ENCODE results near the gene LHFPL3. TPM values are rescaled to one million over a fixed set of nuclear protein-coding genes. Genes with fewer than 3 reads are reported as not detected.

Gene LHFPL3
- total and polyA plus RNA-seq, 7 donors: 0.17 to 0.55 (median 0.36) TPM; not detected in 4

DNA sequence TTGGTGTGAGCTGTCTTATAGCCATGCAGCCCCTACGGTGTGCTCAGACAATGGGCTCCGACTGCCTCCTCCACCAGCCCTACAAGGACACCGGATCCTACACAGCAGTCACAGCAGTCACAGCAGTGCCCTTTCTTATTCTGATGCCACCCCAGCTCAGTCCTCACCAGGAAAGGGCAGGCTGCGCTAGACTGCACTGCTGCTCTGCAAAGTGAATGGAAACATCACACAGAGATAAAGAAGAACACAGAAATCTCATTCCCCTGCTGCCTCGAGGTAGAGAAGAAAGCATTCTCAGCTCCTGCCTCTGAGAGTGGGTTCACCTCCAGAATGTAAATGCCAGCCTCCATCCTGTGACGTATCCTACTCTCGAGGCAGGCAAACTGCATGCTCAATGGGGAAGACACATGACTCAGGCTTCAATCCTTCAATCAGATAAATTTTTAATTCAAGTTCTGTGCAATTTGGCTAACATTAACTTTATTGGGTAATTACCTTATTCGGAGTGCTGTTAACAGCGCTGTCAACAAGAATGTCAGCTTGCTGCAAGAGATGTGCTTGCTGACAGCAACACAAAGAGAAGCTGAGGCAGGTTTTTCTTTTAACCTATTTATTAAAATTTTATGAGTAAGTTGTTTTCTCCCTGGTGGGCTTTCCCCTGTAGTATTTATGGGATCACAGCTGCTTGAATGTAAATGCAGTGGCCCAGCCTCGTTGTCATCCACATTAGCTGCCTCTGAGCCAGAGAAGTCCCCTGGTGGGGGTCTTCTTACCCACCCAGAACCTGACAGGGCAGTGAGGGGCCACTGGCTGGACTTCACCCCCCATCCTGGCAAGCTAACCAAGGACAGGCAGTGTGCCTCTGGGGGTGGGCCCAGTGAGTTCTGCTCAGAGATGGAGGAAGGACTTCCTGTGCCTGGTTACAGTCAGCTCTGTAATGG is 444.3 kb downstream of the LHFPL3 start:
- DNase-seq: no peak
- no peaks in the 10 kb centered on the region for H3K36me3 ChIP-seq
- TF ChIP-seq POLR2AphosphoS5 (IDR thresholded peaks at IDR 0.05) (no peak), EP300 (IDR thresholded peaks at IDR 0.05) (no peak), POLR2A (IDR thresholded peaks at IDR 0.05) (no peak)
- TF ChIP-seq, protein P1, sequence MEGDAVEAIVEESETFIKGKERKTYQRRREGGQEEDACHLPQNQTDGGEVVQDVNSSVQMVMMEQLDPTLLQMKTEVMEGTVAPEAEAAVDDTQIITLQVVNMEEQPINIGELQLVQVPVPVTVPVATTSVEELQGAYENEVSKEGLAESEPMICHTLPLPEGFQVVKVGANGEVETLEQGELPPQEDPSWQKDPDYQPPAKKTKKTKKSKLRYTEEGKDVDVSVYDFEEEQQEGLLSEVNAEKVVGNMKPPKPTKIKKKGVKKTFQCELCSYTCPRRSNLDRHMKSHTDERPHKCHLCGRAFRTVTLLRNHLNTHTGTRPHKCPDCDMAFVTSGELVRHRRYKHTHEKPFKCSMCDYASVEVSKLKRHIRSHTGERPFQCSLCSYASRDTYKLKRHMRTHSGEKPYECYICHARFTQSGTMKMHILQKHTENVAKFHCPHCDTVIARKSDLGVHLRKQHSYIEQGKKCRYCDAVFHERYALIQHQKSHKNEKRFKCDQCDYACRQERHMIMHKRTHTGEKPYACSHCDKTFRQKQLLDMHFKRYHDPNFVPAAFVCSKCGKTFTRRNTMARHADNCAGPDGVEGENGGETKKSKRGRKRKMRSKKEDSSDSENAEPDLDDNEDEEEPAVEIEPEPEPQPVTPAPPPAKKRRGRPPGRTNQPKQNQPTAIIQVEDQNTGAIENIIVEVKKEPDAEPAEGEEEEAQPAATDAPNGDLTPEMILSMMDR (IDR thresholded peaks at IDR 0.05): no peak
- 46 to 57% methylated on average over 10 of the region's 10 CpGs for WGBS, 2 donors
- no peak overlapping the region for H3K27ac ChIP-seq
- no peaks in the 10 kb centered on the region for H3K9me3 ChIP-seq
- intact Hi-C loops (cut with DNase I): no loop called here
- H3K4me1 ChIP-seq: no peaks in the 10 kb centered on the region
- H3K27me3 ChIP-seq: no peaks in the 10 kb centered on the region
- H3K4me3 ChIP-seq: no peak overlapping the region

DNA sequence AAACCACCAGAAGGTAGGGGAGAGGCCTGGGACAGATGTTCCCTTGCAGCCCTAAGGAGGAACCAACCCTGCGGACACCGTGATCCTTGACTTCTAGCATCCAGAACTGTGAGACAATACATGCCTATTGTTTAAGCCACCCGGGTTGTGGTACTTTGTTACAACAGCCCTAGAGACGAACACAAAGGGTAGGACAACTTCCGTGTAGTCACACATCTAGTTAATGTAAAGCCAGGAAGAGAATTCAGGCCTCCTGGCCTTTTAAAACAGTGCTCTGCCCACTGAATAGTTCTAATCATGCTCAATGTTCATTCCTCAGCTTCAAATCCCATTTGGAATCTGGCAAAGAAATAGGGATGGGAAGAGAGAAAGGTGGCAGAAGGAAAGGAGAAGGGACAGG is 445.4 kb downstream of the LHFPL3 start:
- no peaks in the 10 kb centered on the region for H3K4me1 ChIP-seq
- TF ChIP-seq EP300 (IDR thresholded peaks at IDR 0.05) (no peak), POLR2A (IDR thresholded peaks at IDR 0.05) (no peak), POLR2AphosphoS5 (IDR thresholded peaks at IDR 0.05) (no peak)
- TF ChIP-seq, protein P1 (IDR thresholded peaks at IDR 0.05): no peak
- no peaks in the 10 kb centered on the region for H3K9me3 ChIP-seq
- no peak overlapping the region for H3K4me3 ChIP-seq
- H3K27ac ChIP-seq: no peak overlapping the region
- no peaks in the 10 kb centered on the region for H3K27me3 ChIP-seq
- no peak for DNase-seq
- intact Hi-C loops (cut with DNase I): no loop called here
- 47 to 83% methylated on average over 5 of the region's 5 CpGs for WGBS, 2 donors
- no peaks in the 10 kb centered on the region for H3K36me3 ChIP-seq

DNA sequence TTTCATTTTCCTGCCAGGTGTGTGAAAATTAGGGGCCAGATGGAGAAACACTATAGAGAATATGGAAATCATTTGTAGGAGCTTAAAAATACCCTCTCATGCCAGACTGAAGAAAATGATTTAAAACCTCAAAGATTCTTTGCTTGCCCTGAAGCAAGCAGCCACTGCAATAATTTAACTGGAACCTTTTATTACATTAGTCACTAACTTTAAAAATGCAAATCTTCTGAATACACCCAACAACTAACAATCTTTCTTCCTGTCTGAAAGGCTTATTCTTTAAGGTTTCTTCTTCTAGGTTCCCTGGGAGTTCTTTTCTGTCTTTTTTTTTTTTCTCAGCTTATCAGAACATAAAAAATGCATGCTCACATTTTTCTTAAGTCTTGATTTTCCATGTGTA is 447.1 kb downstream of the LHFPL3 start:
- TF ChIP-seq POLR2AphosphoS5 (IDR thresholded peaks at IDR 0.05) (no peak), EP300 (IDR thresholded peaks at IDR 0.05) (no peak)
- TF ChIP-seq, protein P1 (IDR thresholded peaks at IDR 0.05): no peak
- H3K4me1 ChIP-seq: no peaks in the 10 kb centered on the region
- DNase-seq: no peak
- intact Hi-C loops (cut with DNase I): no loop called here
- H3K4me3 ChIP-seq: no peak overlapping the region
- H3K27me3 ChIP-seq: no peaks in the 10 kb centered on the region
- H3K9me3 ChIP-seq: no peaks in the 10 kb centered on the region
- no peak overlapping the region for H3K27ac ChIP-seq
- no peaks in the 10 kb centered on the region for H3K36me3 ChIP-seq

DNA sequence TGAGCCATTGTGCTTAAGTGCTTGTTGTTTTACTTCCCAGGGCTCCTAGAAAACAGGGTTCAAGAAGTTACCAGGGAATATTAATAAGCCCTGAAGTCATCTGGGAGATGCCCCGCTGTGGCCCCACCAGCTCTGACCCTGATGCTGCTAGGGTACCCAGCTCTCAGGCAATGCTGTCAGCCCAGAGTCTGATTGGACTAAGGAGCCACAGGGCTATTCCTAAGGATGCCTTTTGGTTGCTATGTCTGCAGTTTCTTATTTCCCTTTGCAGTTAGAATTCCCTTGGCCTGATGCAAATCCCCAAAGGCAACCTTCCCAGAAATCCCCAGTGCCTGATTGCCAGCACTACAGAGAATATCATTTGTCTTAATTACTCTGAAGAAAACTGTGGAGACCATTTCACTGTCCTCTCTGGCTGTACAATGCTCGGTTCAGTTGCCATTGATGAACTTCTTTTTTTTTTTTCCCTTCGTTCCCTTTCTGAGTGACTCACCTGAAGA is 448.9 kb downstream of the LHFPL3 start:
- Histone ChIP-seq H3K4me1 (no peaks in the 10 kb centered on the region), H3K4me3 (no peak overlapping the region), H3K27ac (no peak overlapping the region), H3K27me3 (no peaks in the 10 kb centered on the region), H3K36me3 (no peaks in the 10 kb centered on the region), H3K9me3 (no peaks in the 10 kb centered on the region)
- intact Hi-C loops (cut with DNase I): no loop called here
- no peak for TF ChIP-seq POLR2AphosphoS5 (IDR thresholded peaks at IDR 0.05)
- no peak for TF ChIP-seq EP300 (IDR thresholded peaks at IDR 0.05)
- no peak for TF ChIP-seq POLR2A (IDR thresholded peaks at IDR 0.05)
- TF ChIP-seq, protein P1 (IDR thresholded peaks at IDR 0.05): no peak
- no peak for DNase-seq
- 73 to 82% methylated on average over 3 of the region's 3 CpGs for WGBS, 2 donors
